LNCAP (cell line): ENCODE results near the gene CDHR2.

ENCODE experiments used
- TF ChIP-seq, protein P1 (sequence below): fragments of 450-650 bp; IDR thresholded peaks from 2 replicates; pipeline ENCODE4 v1.5.1; 2017; ENCODE audit warnings: mild to moderate bottlenecking

Gene CDHR2

DNA sequence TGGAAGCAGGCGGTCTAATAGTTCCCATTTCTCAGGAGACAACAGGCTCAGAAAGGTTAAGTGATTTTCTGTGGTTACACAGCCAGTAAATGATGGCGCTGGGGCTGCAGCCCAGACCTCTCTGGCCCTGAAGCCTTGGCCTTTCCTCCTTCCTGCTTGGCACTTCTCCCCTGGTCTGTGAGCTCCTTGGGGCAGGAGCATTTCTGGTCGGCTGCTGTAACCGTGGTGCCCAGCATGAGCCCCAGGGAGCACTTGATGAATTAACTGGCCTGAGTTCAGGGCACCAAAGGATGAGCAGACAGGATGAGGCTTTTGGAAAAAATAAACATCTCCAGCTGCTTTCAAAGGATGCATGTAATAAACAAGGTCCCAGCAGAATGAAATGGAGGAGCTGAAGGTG, 30.2 kb downstream of the CDHR2 start:
- TF ChIP-seq, protein P1, sequence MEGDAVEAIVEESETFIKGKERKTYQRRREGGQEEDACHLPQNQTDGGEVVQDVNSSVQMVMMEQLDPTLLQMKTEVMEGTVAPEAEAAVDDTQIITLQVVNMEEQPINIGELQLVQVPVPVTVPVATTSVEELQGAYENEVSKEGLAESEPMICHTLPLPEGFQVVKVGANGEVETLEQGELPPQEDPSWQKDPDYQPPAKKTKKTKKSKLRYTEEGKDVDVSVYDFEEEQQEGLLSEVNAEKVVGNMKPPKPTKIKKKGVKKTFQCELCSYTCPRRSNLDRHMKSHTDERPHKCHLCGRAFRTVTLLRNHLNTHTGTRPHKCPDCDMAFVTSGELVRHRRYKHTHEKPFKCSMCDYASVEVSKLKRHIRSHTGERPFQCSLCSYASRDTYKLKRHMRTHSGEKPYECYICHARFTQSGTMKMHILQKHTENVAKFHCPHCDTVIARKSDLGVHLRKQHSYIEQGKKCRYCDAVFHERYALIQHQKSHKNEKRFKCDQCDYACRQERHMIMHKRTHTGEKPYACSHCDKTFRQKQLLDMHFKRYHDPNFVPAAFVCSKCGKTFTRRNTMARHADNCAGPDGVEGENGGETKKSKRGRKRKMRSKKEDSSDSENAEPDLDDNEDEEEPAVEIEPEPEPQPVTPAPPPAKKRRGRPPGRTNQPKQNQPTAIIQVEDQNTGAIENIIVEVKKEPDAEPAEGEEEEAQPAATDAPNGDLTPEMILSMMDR = no peak

DNA sequence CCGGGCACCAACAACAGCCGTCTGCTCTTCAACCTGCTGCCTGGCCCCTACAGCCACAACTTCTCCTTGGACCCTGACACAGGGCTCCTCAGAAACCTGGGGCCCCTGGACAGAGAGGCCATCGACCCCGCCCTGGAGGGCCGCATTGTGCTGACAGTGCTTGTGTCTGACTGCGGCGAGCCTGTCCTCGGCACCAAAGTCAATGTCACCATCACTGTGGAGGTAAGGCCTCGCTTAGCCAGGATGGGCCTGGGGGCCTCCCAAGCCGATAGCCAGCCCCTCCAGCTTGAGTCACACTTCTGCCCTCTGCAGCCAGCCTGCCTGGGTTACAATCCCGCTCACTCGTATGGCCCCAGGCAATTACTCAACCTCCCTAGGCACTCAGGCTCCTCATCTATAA, 32.2 kb downstream of the CDHR2 start:
- TF ChIP-seq, protein P1 = no peak

DNA sequence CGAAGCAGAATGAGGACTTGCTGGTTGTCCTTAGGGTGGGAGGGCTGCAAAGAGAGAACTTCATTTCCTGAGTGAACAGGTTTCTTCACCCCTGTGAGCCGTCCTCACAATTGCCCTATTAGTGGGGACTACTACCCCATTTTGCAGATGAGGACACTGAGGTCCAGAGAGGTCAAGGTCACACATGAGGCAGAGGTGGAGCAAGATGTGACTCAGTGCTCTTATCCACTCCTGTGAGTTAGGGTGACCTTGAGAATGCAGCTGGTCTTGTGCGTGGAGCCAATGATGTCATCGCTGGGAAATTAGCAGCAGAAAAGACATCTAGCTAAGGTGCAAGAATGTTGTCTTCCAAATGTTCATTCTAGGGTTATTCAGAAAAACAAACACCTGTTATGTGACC, 33.9 kb downstream of the CDHR2 start:
- TF ChIP-seq, protein P1 = no peak

DNA sequence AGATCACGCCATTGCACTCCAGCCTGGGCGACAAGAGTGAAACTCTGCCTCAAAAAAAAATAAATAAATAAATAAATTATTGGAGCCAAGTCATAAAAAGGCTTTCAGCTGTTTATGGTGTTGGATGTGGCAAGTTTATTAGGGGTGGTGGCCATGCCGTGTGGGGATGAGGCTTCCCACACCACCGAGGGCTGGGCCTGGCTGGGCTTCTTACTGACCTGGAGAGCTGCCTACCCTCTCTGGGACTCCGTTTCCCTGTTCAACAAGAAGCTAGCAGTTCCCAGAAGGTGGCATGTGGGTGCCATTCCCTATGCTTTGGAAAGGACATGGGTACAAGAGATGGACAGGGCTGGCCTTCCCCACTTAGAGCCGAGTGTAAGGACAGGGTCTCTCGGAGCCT, 38.3 kb downstream of the CDHR2 start:
- TF ChIP-seq, protein P1 = no peak

DNA sequence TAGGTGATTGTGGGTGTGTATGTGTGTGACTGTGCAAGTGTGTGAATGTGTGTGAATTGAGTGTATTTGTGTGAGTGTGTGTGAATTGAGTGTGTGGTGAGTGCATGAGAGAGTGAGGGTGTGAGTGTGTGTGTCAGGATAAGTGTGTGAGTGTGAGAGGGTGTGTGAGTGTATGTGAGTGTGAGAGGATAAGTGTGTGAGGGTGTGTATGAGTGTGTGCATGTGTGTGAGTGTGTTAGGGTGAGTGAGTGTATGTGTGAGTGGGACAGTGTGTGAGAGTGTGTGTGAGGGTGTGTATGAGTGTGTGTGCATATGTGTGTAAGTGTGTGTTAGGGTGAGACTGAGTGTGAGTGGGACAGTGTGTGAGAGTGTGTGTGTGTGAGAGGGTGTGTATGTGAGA, 39.2 kb downstream of the CDHR2 start:
- TF ChIP-seq, protein P1 = no peak

DNA sequence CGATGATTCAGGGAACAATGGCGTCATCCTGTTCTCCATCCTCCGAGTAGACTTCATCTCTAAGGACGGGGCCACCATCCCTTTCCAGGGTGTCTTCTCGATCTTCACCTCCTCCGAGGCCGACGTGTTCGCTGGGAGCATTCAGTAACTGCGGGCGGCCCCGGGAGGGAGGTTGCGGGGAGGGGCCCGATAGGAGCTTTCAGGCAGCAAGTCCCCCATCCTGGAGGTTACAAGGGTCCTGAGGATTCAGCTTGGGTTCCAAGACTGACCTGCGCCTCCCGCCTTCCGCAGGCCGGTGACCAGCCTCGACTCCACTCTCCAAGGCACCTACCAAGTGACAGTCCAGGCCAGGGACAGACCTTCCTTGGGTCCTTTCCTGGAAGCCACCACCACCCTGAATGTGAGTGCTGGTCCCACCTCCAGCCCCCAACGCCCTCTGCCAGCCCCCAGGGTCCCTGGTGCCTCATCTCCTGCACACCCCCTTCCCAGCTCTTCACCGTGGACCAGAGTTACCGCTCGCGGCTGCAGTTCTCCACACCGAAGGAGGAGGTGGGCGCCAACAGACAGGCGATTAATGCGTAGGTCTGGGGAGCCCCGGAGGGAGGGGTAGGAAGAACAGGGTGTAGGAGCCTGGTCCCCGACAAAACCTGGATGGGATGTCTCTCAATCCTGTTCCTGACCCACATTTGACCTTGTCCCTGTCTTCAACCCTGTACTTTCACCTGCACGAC, 40.1 kb downstream of the CDHR2 start:
- TF ChIP-seq, protein P1 = no peak

DNA sequence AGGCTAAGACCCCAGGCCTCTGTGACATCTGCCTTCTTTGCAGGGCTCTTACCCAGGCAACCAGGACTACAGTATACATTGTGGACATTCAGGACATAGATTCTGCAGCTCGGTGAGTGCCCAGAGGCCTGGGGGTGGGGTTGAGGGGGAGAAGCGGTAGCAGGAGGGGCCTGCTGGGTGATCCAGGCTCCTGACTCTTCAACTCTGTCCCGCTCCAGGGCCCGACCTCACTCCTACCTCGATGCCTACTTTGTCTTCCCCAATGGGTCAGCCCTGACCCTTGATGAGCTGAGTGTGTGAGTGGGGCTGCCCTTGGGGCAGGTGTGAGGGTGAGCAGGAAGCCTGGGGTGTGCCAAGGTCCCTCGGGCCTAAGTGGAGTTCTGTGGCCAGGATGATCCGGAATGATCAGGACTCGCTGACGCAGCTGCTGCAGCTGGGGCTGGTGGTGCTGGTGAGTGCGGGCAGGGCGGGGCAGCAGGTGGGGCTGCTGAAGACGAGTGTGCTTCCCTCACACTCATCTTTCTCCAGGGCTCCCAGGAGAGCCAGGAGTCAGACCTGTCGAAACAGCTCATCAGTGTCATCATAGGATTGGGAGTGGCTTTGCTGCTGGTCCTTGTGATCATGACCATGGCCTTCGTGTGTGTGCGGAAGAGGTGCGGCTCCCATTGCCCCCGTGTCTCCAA, 41.0 kb downstream of the CDHR2 start:
- TF ChIP-seq, protein P1 = no peak
